Bronchial epithelial cell (primary cell): ENCODE measurements around the gene HES5. TPM values are rescaled to one million over a fixed set of nuclear protein-coding genes. Genes with fewer than 3 reads are reported as not detected.

Source experiments
- DNase-seq: peaks from one replicate; pipeline ENCODE4 v3.0.0-alpha.2; 2010; ENCODE audit warnings: low read depth
- FAIRE-seq: peaks from 2 replicates; lab custom pipeline; 2011; peaks lifted over from hg19 to GRCh38; lab: Jason Lieb, UNC
- H3K27me3 ChIP-seq: 2 replicates; pipeline ENCODE4 v1.5.1; 2011; ENCODE audit warnings: low read length; ENCODE audit not compliant: control insufficient read depth, insufficient read depth
- H3K36me3 ChIP-seq: 2 replicates; pipeline ENCODE4 v1.5.1; 2011; ENCODE audit warnings: low read length; ENCODE audit not compliant: control insufficient read depth, insufficient read depth
- H3K4me3 ChIP-seq: 2 replicates; pipeline ENCODE4 v1.5.1; 2011; ENCODE audit warnings: mild to moderate bottlenecking, low read depth, low read length, control low read depth
- total RNA-seq: library from RNA; depleted of rRNA; stranded (reverse); fragments of >200 nt; gene quantifications from 2 replicates; pipeline ENCODE4 v1.2.1, GENCODE V29; 2014
- TF ChIP-seq, protein P1 (sequence below): IDR thresholded peaks from 2 replicates; pipeline ENCODE4 v1.5.1; 2011; ENCODE audit warnings: mild to moderate bottlenecking, moderate library complexity, low read length, control low read depth, inconsistent platforms; ENCODE audit not compliant: insufficient read depth, severe bottlenecking

Gene HES5
- total RNA-seq, 1 donor from 2014 or later: 2.9 TPM

- H3K27me3 ChIP-seq: no peaks in the 10 kb centered on the region
- DNase-seq (no peak), FAIRE-seq (no peak)
- H3K36me3 ChIP-seq: no peaks in the 10 kb centered on the region
- TF ChIP-seq, protein P1, sequence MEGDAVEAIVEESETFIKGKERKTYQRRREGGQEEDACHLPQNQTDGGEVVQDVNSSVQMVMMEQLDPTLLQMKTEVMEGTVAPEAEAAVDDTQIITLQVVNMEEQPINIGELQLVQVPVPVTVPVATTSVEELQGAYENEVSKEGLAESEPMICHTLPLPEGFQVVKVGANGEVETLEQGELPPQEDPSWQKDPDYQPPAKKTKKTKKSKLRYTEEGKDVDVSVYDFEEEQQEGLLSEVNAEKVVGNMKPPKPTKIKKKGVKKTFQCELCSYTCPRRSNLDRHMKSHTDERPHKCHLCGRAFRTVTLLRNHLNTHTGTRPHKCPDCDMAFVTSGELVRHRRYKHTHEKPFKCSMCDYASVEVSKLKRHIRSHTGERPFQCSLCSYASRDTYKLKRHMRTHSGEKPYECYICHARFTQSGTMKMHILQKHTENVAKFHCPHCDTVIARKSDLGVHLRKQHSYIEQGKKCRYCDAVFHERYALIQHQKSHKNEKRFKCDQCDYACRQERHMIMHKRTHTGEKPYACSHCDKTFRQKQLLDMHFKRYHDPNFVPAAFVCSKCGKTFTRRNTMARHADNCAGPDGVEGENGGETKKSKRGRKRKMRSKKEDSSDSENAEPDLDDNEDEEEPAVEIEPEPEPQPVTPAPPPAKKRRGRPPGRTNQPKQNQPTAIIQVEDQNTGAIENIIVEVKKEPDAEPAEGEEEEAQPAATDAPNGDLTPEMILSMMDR: no peak
- peak overlapping the region; percentile 40 for H3K4me3 ChIP-seq
Observed at GRCh38 chr1:2547210-2548067, 17.4 kb upstream of the HES5 start.

DNA sequence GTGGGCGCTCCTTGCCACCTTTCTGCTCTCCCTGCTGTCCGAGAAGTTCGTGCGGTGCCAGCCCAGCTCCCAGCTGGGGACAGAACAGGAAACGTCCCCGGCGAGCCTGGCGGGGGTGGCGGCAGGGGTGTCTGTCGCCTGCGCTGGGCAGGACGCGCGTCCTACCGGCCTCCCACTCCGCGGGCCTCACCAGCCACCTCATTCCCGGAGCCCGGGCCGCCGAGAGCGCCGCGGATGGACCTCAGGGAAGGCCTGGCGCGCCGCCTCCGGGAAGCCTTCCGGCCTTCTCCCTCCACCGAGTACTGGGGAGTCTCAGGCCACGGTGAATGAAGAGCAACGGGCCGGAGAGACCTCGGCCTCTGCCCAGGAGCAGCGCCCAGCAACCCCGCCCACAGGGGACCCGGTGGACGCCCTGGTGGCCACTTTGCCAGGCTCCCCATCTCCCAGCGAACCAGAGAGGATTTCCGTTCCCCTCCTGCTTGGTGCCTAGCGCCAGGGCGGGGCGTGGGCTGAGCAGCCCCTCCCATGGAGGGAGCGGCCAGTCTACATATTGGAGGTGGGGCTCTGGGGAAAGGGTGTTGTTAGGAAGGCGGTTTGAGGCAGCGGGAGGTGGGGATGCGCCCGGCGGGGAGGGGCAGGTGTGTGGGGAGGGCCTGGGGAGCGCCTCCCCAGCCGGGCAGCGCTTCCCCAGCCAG lies 16.6 kb upstream of the HES5 start:
- Histone ChIP-seq H3K36me3 (no peaks in the 10 kb centered on the region), H3K4me3 (peak overlapping the region; percentile 40), H3K27me3 (no peaks in the 10 kb centered on the region)
- DNase-seq (peak; percentile 72), FAIRE-seq (no peak)
- TF ChIP-seq, protein P1: no peak

- FAIRE-seq (no peak), DNase-seq (peak; percentile 45)
- no peaks in the 10 kb centered on the region for H3K36me3 ChIP-seq
- TF ChIP-seq, protein P1: no peak
- H3K4me3 ChIP-seq: peak overlapping the region; percentile 40
- H3K27me3 ChIP-seq: no peaks in the 10 kb centered on the region
Observed at GRCh38 chr1:2545754-2546514, 15.9 kb upstream of the HES5 start.

DNA sequence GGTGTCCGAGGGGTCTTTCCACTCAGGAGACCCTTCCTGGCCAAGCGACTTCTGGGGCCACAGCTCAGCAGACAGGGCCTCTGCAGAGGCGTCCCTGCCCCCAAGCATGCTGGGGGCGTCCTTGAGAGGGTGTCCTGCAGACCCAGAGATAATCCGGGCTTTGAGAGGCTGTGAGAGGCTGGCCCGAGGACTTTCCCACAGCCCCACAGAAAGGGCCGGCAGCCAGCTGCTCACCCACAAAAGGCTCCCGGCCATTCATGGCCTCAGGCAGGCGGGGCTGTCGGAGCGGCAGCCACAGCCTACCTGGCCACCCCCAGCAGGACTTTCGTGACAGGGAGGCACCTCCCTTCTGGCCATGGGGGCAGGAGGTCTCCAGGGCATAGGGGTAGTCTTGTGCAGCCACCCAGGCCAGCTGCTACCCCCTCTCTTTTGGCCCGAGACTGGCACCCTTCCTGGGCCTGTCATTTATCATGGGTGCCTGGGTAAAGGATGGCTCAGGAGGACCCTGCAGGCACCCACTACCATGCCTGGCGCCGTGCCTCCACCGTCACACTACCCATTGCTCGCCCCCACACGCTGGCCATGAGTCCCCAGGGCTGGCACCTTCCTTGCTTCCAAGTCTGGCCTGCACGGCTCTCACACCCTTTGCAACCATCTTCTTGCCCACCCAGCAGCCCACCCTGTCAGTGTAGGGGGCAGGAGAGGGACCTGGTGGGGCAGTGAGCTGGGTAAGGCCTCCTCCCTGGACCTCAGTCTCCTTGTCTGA lies 15.0 kb upstream of the HES5 start:
- Histone ChIP-seq H3K4me3 (no peak overlapping the region), H3K36me3 (no peaks in the 10 kb centered on the region), H3K27me3 (no peaks in the 10 kb centered on the region)
- DNase-seq (no peak), FAIRE-seq (no peak)
- TF ChIP-seq, protein P1: no peak
